ENCODE results near the gene TMPRSS4.

DNA sequence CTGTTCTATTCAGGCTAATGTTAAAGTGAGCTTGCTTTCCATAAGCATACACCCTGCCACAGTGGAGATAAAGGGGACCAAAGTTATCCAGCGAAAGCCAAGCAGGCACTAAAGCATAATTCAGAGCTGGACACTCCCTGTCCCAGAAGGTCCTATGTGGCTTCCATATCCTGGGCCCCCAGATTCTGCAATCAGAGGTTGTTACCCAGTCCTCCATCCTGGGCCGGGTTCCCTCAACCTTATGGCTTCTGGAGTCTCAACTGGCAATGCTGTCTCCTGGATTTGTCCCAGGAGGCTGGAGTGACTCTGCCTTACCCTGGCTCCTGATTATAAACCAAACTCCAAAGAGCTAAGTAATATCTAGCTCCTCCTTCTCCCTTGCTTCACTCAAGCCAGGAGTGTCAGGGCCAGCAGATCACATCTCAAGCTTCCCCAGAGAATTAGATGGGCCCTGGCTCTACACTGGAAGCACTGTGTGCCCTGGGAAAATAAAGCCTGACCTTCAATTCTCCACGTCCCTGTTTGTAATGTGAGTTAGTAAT, 23.9 kb downstream of the TMPRSS4 start:
- TF ChIP-seq USF2 (CRISPR knock-in tag; IDR thresholded peaks at IDR 0.05) (no peak), TEAD1 (CRISPR knock-in tag; IDR thresholded peaks at IDR 0.05) (no peak)
- TF ChIP-seq, protein P1, sequence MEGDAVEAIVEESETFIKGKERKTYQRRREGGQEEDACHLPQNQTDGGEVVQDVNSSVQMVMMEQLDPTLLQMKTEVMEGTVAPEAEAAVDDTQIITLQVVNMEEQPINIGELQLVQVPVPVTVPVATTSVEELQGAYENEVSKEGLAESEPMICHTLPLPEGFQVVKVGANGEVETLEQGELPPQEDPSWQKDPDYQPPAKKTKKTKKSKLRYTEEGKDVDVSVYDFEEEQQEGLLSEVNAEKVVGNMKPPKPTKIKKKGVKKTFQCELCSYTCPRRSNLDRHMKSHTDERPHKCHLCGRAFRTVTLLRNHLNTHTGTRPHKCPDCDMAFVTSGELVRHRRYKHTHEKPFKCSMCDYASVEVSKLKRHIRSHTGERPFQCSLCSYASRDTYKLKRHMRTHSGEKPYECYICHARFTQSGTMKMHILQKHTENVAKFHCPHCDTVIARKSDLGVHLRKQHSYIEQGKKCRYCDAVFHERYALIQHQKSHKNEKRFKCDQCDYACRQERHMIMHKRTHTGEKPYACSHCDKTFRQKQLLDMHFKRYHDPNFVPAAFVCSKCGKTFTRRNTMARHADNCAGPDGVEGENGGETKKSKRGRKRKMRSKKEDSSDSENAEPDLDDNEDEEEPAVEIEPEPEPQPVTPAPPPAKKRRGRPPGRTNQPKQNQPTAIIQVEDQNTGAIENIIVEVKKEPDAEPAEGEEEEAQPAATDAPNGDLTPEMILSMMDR (IDR thresholded peaks at IDR 0.05), result no peak
- TF ChIP-seq, protein P2, sequence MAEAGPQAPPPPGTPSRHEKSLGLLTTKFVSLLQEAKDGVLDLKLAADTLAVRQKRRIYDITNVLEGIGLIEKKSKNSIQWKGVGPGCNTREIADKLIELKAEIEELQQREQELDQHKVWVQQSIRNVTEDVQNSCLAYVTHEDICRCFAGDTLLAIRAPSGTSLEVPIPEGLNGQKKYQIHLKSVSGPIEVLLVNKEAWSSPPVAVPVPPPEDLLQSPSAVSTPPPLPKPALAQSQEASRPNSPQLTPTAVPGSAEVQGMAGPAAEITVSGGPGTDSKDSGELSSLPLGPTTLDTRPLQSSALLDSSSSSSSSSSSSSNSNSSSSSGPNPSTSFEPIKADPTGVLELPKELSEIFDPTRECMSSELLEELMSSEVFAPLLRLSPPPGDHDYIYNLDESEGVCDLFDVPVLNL (CRISPR knock-in tag; IDR thresholded peaks at IDR 0.05; ENCODE audit: borderline replicate concordance, low read depth), result no peak
- TF ChIP-seq, protein P3, sequence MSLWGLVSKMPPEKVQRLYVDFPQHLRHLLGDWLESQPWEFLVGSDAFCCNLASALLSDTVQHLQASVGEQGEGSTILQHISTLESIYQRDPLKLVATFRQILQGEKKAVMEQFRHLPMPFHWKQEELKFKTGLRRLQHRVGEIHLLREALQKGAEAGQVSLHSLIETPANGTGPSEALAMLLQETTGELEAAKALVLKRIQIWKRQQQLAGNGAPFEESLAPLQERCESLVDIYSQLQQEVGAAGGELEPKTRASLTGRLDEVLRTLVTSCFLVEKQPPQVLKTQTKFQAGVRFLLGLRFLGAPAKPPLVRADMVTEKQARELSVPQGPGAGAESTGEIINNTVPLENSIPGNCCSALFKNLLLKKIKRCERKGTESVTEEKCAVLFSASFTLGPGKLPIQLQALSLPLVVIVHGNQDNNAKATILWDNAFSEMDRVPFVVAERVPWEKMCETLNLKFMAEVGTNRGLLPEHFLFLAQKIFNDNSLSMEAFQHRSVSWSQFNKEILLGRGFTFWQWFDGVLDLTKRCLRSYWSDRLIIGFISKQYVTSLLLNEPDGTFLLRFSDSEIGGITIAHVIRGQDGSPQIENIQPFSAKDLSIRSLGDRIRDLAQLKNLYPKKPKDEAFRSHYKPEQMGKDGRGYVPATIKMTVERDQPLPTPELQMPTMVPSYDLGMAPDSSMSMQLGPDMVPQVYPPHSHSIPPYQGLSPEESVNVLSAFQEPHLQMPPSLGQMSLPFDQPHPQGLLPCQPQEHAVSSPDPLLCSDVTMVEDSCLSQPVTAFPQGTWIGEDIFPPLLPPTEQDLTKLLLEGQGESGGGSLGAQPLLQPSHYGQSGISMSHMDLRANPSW (CRISPR knock-in tag; conservative IDR thresholded peaks at IDR 0.05; ENCODE audit: low read depth), result no peak

Data from WTC11 (cell line).